ENCODE results near the gene AXL. TPM values are rescaled to one million over a fixed set of nuclear protein-coding genes. Genes with fewer than 3 reads are reported as not detected.
"Not testable (repeated sequence)": the region's sequence is repeated elsewhere in the genome, so short reads cannot be mapped to it uniquely, and the experiment has no call there.

The AXL gene
- total RNA-seq, 1 donor from 2014 or later = 24.9 TPM

DNA sequence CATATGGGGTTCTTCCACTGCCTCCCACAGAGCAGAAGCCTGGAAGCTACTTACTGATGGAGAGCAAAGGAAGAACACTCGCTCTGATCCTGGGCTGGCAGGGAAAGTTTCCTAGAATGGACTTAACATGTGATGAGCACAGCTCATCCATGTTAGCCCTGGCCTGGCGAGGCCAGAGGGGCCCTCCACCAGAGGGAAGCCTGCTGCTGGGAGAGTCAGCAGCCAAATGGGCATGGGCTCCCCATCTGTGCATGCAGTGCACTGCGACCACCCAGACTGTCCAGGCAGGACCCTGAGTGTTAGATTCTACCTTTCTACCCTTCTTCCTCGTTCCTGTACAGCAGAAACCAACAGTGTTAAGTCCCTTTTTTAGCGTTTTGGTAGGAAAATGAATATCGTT is 54.1 kb downstream of the AXL start:
- no peak for DNase-seq (ENCODE audit: low read depth in 2 of 2)

DNA sequence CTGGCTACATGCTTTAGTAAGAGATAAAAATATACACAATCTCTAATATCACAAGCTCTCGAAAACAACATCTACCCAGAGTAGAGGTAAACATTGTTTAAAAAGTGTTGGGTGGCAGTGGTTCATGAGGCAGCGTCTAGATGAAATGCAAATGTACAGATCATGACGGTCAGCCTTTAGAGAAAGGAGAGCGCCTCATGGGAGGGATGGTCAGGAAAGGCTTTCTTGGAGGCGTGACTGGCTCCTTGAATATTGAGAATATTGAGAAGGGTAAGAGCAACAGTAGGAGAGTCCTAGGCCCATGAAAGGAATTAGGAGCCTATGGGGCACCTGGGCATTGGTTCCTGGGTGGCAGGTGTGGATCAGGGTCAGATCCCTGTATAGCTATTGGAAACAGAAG is 55.8 kb downstream of the AXL start:
- no peak for DNase-seq (ENCODE audit: low read depth in 2 of 2)

DNA sequence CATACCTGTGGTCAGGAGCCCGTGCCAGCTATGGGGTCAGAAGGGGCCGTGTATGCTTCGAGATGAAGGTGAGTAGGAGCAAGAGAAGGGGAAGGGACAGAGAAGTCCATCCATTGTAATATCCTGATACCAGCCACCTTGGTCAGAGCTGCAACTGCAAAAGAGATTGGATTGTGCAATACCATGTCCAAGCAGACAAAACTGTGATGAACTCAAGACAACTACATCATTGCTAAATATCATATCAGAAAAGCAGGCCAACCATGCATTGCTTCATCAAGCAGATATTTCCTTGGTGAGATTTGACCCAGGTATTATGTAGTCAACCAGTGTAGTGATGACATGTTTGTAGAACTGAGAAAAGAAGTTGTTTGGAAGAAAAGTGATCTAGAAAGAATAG is 57.2 kb downstream of the AXL start:
- no peak for DNase-seq (ENCODE audit: low read depth in 2 of 2)

DNA sequence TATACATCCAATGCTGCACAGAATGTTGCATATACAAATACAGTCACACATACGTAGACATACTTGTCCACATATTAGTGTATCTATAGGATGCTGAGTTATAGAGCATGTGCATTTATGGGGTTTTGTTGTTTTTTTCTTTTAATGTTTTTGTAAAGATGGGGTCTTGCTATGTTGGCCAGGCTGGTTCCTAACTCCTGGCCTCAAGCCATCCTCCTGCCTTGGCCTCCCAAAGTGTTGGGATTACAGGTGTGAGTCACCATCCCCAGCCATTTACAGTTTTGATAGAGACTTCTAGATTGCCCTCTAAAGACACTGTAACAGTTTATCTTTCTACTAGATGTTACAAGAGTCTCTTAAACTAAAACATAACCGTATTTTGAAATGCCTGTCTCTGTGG is 59.5 kb downstream of the AXL start:
- no peak for DNase-seq (ENCODE audit: low read depth in 2 of 2)

DNA sequence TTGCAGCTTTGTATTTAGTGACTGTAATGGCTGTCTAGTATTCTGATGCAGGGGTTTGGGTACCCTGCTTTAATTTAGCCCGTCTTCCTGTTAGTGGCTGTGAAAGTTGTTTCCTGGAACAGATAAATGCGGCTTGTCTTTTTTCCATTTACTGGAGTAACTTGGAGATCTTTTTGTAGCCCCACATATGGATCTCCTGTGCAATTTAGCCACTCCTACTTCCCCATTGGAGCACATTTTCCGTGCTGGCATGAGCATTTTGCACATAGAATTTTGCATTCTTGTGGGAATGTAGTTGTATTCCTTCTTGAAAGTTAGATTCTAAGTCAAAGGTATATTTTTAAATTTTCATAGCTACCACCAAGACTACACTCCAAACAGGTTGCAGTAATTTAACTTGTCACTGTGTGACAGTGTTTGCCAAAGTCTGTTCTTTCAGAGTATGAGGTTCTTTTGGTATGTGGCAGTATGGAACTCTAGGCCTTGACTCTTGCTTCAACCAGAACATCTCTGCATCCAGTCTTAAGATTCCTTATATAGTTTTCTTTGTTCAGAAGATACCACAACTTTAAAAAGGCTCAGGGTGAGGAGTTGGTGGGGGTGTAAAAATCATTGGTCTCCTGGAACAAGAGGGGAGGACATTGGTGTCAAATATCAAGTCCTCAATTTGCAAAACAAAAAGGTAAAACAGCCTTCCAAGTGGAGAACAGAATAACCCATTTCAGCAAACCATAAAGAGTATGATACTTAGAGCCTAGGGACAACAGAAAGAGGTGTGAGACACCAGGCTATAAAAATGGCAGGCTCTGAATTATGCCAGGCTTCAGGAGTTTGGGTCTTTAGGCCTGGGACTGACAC is 69.9 kb downstream of the AXL start:
- DNase-seq (ENCODE audit: low read depth in 2 of 2) = no peak

DNA sequence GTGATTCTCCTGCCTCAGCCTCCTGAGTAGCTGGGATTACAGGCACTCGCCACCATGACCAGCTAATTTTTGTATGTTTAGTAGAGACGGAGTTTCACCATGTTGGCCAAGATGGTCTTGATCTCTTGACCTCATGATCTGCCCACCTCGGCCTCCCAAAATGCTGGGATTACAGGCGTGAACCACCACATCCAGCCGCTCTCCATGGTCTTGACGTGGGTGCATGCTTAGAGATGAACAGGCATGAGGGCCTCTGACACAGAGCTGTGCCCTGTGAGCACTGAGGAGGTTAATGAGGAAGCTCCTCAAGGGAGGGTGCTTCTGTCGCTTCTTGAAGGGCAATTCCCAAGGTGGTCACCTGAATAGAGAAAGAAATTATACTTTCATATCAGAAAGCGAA is 70.8 kb downstream of the AXL start:
- not testable (repeated sequence) for DNase-seq (ENCODE audit: low read depth in 2 of 2)

DNA sequence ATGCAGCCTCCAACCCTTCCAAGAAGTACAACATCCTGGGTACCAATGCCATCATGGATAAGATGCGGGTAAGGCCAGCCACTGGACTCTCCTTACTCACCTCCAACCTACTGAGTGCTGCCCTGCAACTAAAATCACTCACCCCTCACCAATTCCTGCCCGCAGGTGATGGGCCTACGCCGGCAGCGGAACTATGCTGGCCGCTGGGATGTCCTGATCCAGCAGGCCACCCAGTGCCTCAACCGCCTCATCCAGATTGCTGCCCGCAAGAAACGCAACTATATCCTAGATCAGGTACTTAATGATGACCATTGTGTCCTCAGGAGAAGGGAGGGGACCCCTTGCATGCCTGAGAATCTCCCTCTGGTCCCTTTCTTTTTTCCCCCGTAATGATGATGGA is 75.4 kb downstream of the AXL start:
- DNase-seq (ENCODE audit: low read depth in 2 of 2) = no peak

DNA sequence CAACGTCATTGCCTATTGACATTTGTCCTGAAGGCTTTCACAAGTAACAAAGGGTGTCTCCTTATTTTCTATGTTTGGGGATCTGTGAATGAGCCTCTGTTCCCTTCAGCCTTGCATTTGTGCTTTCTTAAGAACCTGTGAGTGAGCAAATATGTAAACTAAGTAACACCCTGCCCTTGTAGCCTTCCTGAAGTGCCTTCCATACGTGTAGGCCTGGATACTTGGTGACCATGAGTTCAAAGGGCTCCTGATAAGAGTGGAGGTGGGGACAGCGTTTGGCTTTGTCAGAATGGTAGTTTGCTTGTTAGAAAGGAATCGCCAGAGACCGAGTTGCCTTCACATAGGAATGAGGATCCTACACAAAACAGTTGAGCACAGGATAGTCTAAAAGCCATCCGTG is 76.5 kb downstream of the AXL start:
- DNase-seq (ENCODE audit: low read depth in 2 of 2) = no peak

DNA sequence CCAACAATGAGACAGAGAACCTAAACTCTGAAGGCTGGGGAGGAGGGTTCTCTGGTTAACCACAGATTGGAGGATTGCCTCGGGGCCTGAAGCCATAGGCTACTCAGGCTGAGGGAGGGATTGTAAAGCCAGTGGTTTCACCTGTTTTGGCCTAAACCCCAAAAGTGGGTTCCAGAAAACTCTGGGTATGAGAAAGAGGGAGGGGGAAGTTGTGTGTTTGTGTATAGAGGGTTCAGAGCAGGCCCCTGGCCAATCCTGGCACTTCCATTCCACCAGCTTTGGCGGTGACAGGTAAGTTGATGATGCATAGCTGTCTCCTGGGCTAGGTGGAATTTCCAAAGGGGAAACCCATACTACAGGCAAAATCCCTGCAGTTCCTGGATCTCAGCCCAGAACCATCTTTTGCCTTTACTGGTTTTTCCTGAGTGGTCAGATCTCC is 77.4 kb downstream of the AXL start:
- DNase-seq (ENCODE audit: low read depth in 2 of 2) = no peak

DNA sequence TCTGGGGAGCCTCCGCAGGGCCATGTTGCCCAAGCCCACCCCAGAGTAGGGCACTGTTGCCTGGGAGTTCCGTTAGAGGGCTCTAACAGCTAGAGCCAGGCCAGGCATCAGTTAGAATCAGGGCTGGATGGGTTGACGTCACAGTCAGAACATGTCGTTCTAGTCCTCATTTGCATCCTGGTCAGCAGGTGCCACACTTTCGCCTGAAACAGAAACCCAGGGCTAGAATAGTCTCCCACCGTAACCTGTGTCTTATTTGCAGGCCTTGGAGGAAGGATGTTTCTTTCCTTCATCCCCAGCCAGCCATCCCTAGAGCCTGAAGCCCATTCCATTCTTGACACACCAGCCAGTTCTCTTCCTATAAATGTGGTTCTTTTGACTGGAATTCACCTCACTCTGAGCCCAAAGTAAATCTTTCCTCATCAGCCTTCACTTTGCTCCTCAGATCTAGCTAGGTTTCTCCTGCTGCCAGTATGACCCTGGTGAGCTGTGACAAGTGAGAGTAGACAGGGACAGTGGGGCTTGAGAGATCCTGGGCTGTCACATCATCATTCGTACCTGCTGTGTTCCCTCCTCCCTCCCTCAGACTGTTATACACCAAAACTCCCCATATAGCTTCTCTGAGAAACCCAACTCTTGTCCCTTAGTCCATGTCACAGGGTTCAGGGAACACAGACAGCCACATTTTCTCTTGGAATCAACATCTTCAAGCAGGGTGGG is 78.8 kb downstream of the AXL start:
- DNase-seq (ENCODE audit: low read depth in 2 of 2) = no peak

DNA sequence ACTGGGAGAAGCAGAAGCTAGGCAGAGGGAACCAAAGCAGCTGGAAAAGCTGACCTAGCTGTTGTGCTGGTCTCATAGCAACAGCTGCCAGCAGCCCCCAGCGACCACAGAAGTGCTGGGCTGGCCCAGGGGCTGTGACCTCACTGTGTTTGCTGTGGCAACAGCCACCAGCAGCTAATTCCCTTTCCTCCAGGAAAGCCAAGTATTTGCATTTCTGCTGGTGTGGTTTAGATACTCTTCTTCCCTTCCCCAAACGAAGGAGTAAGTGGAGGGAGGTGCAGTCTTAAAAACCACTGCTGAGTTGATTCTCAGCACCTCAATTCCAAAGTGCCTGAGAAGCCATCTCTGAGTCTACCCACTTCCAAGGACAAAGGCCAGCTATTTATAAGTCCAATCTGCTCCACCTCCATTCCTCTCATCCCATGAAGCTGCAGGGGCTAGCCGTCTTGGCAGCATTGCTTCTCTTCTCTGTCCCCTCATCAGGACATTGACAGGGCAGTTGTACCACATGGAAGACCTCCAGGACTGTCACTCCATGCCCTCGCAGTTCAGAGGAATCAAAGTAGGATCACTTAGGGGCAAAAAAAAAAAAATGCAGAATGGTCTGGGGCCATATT is 79.4 kb downstream of the AXL start:
- DNase-seq (ENCODE audit: low read depth in 2 of 2) = peak; percentile 70 to 81

DNA sequence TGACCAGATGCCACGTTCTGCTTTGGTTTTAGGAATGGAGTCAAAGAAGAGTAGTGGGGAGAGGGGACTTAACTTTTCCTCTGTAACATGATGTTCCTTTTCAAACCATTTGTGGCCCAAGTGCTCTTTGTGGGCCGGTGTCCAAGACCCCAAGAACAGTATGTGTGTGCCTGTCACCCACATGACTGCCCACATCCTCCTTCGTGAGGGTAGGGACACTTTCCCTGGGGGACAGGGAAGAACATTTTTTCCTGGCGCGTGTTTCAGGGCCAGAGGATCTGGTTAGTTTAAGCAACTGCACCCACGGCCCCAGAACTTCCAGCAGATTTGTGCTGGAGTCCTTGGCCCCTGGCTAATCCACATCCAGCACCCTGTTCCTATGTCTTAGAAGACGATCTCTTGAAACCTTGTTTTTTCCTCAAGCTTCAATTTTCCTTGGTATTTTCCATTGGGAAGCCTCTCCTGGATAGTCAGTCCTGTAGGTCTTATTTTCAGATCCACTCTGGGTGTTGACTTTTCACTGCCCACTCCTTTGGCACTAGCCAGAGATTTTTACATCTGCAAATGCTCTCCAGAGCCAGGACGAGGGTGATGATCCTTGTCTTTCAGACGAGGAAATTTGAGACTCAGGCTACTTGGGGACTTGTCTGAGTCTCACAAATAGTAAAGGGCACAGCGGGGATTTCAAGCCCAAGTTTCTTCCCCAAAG is 80.2 kb downstream of the AXL start:
- DNase-seq (ENCODE audit: low read depth in 2 of 2) = no peak

DNA sequence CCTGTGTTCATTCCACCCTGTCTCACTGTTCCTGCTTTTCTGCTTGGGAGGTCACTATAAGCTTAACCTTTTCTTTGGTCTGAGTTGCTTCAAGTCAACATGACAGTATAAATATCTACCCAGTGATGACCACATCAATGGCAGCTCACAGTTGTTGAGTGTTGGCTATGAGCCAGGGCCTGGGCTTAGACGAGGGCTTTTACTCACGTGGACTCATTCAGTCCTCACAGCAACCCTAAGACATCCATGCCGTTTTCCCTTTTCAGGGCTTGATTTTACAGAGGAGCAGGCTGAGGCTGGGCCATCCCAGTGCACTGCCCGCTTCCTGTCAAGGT is 80.7 kb downstream of the AXL start:
- DNase-seq (ENCODE audit: low read depth in 2 of 2) = peak in 1 of 2 donors; percentile 72

DNA sequence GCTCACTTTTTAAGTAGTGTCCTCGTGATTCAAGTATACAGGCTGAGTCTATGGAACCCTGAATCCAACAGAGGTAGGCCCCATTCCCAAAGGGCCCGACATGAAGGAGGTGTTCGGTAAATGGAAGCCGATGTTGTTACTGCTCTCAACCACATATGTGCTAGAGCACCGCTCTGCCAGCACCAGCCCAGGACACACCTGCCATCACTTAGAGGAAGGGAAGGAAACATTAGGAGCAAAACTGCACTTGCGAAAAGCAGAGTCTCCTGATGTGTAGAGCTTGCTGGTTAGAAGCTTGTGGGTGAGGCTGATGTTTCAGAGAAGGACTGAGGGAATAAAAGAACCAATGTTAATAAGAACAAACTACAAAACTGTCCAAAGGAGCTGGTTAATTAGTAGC is 81.5 kb downstream of the AXL start:
- no peak for DNase-seq (ENCODE audit: low read depth in 2 of 2)

DNA sequence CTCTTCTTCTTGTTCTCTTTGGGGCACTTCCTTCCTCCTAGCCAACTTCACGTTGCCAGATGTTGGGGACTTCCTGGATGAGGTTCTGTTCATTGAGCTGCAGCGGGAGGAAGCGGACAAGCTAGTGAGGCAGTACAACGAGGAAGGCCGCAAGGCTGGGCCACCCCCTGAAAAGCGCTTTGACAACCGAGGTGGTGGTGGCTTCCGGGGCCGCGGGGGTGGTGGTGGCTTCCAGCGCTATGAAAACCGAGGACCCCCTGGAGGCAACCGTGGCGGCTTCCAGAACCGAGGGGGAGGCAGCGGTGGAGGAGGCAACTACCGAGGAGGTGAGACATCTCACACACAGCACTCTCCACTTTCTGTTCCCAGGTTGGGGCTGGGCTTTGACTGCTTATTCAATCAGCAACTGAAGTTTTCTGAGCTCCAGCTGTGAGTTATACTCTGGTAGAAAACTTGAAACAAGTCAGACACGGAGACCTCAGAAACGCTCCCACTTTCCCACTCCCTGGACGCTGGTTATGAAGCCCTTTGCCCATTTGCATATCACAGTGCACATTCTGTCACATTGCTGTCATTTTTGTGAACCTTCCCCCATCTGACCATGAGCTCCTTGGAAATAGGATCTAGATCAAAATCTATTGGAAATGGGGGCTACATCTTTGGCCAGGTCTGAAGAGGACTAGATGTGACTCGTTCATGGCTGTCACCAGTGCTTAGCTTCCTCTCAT is 83.8 kb downstream of the AXL start:
- no peak for DNase-seq (ENCODE audit: low read depth in 2 of 2)

DNA sequence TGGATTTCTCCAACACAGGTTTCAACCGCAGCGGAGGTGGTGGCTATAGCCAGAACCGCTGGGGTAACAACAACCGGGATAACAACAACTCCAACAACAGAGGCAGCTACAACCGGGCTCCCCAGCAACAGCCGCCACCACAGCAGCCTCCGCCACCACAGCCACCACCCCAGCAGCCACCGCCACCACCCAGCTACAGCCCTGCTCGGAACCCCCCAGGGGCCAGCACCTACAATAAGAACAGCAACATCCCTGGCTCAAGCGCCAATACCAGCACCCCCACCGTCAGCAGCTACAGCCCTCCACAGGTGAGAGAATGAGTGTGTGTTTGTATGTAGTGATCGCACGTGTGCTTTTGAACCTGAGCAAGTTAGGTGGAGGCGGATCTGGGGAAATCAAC is 84.9 kb downstream of the AXL start:
- DNase-seq (ENCODE audit: low read depth in 2 of 2) = no peak

DNA sequence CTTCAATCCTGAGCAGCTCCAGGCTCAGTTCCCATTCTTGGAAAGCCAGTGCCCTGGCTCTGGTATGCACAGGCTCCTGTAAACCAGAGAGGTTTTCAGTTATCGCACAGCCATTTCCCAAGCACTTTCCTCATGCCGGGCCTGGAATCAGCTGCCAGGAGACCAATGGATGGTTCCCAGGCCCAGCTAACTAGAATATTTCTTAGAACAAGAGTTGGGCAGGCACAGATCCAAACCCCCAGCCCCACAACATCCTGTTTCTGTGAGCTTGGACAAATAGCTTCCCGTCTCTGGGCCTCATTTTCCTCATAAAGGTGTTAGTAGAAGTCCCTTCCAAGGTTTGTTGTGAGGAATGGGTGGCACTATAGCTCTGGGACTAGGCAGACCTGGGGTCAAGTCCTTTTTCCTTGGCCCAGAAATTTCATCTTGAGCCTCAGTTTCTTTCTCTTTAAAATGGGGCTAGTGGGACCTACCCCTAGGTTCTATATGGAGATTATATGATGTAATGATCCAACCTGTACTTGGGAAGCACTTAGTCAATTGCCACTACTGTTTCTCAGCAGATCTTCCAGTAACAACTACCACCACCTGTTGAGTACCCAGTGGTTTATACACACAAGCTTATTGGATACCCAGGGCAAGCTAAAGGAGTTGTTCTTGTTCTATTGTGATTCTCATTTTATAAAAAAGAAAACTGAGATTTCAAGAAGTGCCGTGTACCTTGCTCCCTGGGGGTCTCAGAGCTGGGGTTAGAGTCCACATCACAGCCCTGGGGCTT is 85.9 kb downstream of the AXL start:
- DNase-seq (ENCODE audit: low read depth in 2 of 2) = peak in 1 of 2 donors; percentile 69

DNA sequence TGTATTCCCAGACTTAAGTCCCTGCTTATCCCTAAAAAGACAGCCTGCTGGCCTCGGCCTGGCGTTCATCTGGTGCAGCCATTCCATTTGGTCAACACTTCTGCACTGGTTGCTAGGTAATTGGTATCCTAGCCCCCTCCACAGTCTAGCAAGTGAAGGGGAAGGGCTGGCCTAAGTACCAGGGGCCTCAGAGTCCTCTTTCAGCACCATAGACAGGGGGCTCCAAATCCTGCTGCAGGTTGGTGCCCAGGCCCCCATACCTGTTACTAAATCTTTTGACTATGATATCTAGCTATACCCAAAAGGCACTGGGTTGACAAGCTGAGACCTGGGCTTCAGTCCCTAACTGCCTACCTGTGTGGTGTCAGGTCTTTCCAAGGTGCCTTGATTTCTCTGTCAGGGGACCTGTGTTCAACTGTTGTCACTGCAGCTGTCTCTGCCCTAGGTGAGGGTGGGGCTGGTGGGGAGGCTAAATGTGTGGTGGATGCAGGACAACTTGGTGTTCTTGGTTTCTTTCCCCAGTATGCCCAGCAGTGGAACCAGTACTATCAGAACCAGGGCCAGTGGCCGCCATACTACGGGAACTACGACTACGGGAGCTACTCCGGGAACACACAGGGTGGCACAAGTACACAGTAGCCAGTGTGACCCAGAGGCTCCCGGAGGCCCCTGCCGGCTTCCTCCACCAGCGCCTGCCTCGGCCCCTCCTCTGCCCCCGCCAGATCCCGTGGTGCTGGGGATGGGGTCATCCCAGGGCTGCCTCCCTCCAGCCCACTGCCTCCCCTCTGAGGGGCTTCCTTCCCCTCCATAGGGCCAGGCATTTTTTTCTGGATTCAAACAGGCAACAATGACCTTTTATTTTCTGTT is 87.1 kb downstream of the AXL start:
- DNase-seq (ENCODE audit: low read depth in 2 of 2) = no peak

DNA sequence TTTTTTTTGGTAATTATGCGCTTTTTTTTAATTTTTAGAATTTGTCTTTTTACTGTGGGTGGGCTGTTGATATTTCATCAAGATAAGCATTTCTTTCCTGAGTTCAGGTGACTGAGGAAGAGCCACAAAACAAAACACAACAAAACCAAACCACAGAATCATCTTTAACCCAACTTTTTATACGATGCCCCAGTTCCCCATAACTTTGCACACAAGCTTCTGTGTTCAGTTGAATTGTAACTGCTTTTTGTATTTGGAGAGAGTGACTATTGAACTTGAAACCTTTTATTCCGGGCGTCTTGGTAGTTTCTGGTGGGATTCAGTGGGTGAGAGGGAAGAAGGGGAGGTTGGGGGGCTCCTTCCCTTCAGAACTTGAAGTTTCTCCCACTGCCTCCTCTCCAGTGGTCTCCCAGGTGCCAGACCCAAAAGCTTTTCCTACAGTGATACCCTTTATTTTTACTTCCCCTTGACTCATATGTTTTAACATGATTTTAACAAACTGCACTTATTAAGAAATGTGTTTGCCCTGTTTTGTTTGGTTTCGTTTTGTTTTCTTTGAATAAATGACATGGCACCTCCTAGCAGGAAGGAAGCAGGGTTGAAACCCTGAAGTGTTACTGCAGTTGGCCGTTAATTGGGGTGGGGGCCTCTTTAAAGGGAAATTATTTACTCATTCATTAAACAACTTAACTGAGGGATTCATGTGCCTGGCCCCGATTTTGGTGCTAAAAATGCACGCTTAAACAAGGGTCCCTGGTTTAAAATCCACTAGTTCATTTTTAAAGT is 88.3 kb downstream of the AXL start:
- DNase-seq (ENCODE audit: low read depth in 2 of 2) = no peak

All from dermis microvascular lymphatic vessel endothelial cell (primary cell).